VCaP (cell line): Measurements from ENCODE around the gene TPRN.
A peak's percentile ranks its signal among the peaks of the same experiment; 100 is the strongest.

ENCODE experiments used
- H3K27ac ChIP-seq: fragments of 450-650 bp; 2 replicates; pipeline ENCODE4 v1.5.1; 2017
- CTCF ChIP-seq: fragments of 450-650 bp; conservative IDR thresholded peaks from 2 replicates; pipeline ENCODE4 v1.5.1; 2017; ENCODE audit warnings: mild to moderate bottlenecking, moderate library complexity

The TPRN gene

GRCh38 chr9:137200311-137201204 is at the start of gene TPRN:
TPRN (minus strand) TSS chr9:137200741; CDS start chr9:137200711, 30 bp downstream.
- peak within 1 kb of the TSS; percentile 97 for H3K27ac ChIP-seq
- TF ChIP-seq CTCF: no peak

GRCh38 chr9:137247916-137248175 is 47.3 kb upstream of the TPRN start:
- TF ChIP-seq CTCF: no peak
- H3K27ac ChIP-seq: no peak overlapping the region

- H3K27ac ChIP-seq: no peak overlapping the region
- TF ChIP-seq CTCF: no peak
Measured at GRCh38 chr9:137247135-137247915, 46.8 kb upstream of the TPRN start.

- TF ChIP-seq CTCF: no peak
- H3K27ac ChIP-seq: peak overlapping the region; percentile 100; the same call in 1 of the 2 replicates
Measured at GRCh38 chr9:137245450-137246421, 45.2 kb upstream of the TPRN start.

- H3K27ac ChIP-seq: peak overlapping the region; percentile 100
Measured at GRCh38 chr9:137244486-137245449, 44.2 kb upstream of the TPRN start.

More at GRCh38 chr9:137244486-137245449, 44.2 kb upstream of the TPRN start:
- no peak for TF ChIP-seq CTCF
